ENCODE measurements around the gene AP1B1.

GRCh38 chr22:29325785-29326315, 62.5 kb downstream of the AP1B1 start:
- TF ChIP-seq CTCF (IDR thresholded peaks at IDR 0.05; ENCODE audit: low read depth, low read length) (no peak), EZH2phosphoT487 (IDR thresholded peaks at IDR 0.05; ENCODE audit: low read depth) (no peak)

Measured in OCI-LY3 (cell line).